Activated CD8-positive, alpha-beta memory T cell treated with anti-CD3 and anti-CD28 coated beads, Interleukin-2, amount 50 U/mL, for 24 hours (primary cell): Measurements from ENCODE around the gene SMG6.
"Not testable (repeated sequence)": the region's sequence is repeated elsewhere in the genome, so short reads cannot be mapped to it uniquely, and the experiment has no call there.

Source experiments
- DNase-seq: peaks from one replicate; pipeline ENCODE4 v3.0.0-alpha.2; 2020; ENCODE audit errors: extremely low read depth

SMG6 gene

DNA sequence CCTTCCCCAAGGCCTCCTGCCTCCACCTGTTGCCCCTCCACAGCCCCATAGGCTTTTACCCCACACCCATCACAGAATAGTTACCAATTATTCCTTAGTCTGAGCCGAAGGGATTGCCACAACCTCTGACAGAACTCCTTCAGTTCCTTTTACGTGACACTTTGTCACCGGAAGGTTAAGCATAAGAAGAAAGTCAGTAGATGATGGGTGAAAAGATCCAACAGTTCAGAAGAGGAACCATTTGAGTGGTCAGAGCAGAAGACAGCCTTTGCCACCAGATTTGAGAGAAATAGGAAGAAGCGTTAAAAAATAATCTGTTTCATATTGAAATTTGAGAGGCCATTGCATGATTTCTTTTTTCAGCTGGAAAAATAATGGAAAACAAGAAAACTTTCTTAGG lies 1.3 kb upstream of the SMG6 start:
- no peak for DNase-seq

GRCh38 chr17:2302778-2303203 lies 794 bp downstream of the SMG6 start:
- DNase-seq: no peak

- DNase-seq: no peak
Observed at GRCh38 chr17:2299756-2300155, 3.8 kb downstream of the SMG6 start.

DNA sequence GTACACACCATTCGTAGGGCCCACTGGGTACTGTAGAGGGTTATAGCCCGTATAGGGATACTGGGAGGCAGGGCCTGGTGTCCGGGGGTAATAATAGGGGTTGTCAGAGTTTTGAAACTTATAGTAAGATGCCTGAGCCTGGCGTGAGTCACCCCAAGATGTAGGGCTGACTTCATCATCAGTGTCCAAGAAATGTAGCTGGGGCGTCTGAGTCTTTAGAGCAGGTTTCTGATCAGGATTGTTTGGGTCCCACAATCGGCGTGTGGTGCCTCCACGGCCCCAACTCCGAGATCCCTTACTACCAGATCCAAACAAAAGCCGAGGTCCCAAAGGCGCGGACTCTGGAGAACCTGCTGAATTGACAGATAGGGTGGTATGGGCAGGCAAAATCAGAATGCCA lies 4.4 kb downstream of the SMG6 start:
- no peak for DNase-seq

GRCh38 chr17:2297023-2297422 lies 6.6 kb downstream of the SMG6 start:
- DNase-seq: no peak

- no peak for DNase-seq
Observed at GRCh38 chr17:2295575-2295974, 8.0 kb downstream of the SMG6 start.

- DNase-seq: no peak
Observed at GRCh38 chr17:2292100-2292499, 11.5 kb downstream of the SMG6 start.

DNA sequence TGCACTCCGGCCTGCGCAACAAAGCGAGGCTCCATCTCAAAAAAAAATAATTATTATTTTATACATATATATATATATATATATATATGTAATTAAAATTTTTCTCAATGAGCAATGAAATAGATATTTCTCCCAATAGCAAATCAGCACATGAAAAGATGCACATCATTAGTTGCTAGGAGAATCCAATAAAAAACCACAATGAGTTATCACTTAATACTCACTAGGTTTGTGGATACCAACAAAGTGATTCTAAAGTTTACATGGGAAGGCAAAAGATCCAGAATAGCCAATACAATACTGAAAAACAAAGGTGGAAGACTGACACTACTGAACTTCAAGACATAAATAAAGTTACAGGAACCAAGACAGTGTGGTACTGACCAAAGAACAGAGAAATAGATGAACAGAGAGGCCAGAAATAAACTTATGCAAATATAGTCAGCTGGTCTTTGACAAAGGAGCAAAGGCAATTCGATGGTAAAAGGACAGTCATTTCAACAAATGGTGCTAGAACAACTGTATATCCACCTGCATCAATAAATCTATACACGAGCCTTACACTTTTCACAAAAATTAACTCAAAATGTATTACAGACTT lies 13.6 kb downstream of the SMG6 start:
- no peak for DNase-seq

GRCh38 chr17:2283302-2283701 lies 20.3 kb downstream of the SMG6 start:
- no peak for DNase-seq

GRCh38 chr17:2282297-2282873 lies 21.2 kb downstream of the SMG6 start:
- DNase-seq: no peak

DNA sequence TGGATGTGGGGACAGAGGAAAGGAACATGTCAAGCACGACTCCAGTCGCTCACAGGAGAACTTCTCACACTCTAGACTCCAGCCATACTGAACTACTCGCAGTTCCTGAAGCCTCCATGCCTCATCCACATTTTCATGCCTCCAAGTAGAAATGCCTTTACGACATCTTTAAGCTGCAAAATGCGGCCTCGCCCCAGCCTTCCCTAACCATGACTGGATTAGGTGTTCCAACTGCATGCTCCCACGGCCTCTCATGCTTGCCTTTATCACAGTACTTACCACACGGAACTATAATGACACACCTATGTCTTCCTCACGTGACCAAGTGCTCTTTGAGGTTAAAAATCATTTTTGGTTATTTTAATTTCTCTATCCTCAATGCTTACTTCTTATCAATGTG lies 23.9 kb downstream of the SMG6 start:
- DNase-seq: no peak

DNA sequence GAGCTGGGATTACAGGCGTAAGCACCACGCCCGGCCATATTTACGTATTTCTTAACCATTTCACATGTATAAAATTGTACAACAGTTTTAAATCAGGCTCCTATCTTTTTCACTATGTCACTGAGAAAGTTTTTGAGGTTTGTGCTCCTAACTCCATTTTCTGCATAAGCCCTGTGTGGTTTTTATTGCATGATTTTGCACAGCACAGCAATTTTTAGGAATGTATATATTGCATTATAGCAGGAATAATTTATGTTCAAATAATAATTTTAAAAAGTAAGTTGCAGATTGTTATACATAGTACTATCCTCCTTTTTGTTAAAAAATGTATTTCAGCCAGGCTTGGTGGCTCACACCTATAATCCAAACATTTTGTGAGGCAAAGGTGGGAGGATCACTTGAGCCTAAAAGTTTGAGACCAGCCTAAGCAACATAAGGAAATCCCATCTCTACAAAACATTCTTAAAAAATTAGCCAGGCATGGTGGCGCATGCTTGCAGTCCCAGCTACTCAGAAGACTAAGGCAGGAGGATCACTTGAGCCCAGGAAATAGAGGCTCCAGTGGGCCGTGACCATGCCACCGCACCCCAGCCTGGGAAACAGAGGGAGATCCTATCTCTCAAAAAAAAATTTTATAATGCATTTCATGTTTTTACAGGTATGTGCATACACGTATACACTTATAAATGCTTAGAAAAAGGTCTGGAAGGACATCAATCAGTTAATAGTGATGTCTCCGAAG lies 26.0 kb downstream of the SMG6 start:
- no peak for DNase-seq

GRCh38 chr17:2275722-2276121 lies 27.9 kb downstream of the SMG6 start:
- DNase-seq: no peak

- DNase-seq: no peak
Observed at GRCh38 chr17:2274414-2274813, 29.2 kb downstream of the SMG6 start.

DNA sequence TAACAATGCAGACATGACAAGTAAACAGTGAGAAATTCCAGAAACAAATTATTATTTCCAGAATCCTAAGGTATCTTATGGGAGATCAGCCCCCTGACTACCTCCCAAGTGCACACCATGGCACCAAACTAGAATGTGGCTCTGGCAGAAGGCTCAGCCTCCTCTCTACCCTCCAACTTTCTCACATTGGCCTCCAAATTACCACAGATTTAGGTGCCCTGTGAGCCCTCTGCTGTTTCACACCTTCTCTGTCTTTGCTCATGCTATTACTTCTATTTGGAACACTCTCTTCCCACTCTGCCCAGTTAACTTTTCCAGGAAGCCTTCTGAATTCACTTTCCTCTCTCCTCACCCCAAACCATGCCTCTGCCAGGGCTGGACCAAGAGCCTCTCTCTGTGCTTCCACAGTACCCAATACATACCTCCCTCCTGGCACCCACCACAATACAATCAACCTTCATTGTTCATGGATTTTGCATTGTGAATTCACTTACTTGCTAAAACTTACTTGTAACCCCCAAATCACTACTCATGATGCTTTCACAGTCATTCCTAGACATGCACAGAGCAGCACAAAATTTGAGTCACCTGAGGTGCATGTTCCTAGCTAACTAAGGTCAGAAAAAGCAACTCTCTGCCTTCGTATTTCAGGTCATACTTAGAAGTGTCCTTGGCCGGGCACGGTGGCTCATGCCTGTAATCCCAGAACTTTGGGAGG lies 31.4 kb downstream of the SMG6 start:
- no peak for DNase-seq

DNA sequence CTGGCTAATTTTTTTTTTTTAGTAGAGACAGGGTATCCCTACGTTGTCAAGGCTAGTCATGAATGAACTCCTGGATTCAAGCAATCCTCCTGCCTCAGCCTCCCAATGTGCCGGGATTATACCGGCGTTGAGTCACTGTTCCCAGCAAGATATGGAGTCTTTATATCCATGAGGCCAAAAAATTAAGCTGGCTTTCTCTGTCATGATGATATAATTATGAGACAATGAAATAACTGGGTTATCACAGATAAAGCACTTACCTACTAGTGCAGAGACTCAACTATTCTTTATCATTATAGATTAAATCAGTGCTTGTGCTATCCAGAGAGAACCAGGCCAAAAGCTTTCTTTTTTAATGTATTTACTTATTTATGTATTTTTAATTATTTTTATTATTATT lies 36.2 kb downstream of the SMG6 start:
- no peak for DNase-seq

- no peak for DNase-seq
Observed at GRCh38 chr17:2266865-2267228, 36.7 kb downstream of the SMG6 start.

- peak; percentile 79 for DNase-seq
Observed at GRCh38 chr17:2266045-2266864, 37.3 kb downstream of the SMG6 start.

DNA sequence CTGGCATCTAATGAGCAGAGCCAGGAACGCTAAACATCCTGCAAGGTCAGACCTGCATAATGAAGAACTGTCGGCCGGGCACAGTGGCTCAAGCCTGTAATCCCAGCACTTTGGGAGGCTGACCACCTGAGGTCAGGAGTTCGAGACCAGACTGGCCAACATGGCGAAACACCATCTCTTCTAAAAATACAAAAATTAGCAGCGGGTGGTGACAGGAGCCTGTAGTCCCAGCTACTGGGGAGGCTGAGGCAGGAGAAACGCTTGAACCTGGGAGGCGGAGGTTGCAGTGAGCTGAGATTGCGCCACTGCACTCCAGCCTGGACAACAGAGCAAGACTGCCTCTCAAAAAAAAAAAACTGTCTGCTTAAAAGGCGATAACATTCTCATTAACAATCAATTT lies 38.4 kb downstream of the SMG6 start:
- DNase-seq: not testable (repeated sequence)

DNA sequence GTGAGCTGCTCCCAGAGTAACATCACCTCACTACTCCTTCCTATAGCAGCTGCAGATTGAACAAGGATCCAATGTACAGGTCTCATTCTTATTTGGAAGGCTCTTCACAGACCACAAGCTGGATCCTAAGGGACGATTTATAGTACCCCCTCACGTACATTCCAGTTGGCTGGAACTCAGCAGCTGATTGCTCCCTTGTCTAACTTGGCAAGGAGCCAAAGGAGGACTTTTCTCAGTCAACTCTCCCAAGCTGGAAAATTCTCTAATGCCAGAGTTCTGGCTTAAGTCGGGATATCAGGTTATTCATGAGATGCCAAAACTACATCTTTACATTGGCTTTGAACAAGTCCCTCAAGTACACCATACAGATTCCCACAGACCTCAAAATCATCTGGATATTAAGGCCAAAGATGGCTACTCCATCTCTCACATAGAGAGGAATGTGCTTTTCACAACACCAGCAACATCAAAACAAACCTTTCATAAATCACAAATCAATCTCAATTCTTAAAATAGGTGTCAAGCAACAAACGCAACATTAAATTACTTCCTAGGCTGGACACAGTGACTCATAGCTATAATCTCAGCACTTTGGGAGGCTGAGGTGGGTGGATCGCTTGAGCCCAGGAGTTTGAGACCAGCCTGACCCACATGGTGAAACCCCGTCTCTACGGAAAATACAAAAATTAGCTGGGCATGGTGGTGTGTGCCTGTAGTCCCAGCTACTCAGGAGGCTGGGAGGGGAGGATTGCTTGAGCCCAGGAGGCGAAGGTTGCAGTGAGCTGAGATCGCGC lies 39.3 kb downstream of the SMG6 start:
- no peak for DNase-seq
